Stimulated activated naive B cell treated with anti-CD40 and anti-IgM and Interleukin-4, amounts not matched to agents 10 μg/mL and 1 μg/mL and 100 μg/mL, for 72 hours (primary cell): ENCODE results near the gene CDK5RAP2.
"Not testable (repeated sequence)": the region's sequence is repeated elsewhere in the genome, so short reads cannot be mapped to it uniquely, and the experiment has no call there.

Experiments used
- ATAC-seq, 2 donors: fragments of 150-1000 bp; cut with Tn5 transposase; replicated peaks; 2 replicates each; pipeline ENCODE4 v1.10.0; 2021; ENCODE audit warnings: moderate library complexity in 1 of 2
- DNase-seq: peaks from one replicate; pipeline ENCODE4 v3.0.0; 2021
- H3K27ac Mint-ChIP-seq: one replicate; pipeline ENCODE4 v1.8.0; 2022; ENCODE audit warnings: mild to moderate bottlenecking, mixed read lengths
- H3K27me3 Mint-ChIP-seq, 2 donors: one replicate each; pipeline ENCODE4 v1.8.0; 2022; ENCODE audit warnings: mixed read lengths in 2 of 2
- H3K36me3 Mint-ChIP-seq, 2 donors: one replicate each; pipeline ENCODE4 v1.8.0; 2022; ENCODE audit warnings: mixed read lengths in 2 of 2, mild to moderate bottlenecking in 1 of 2
- H3K4me1 Mint-ChIP-seq, 2 donors: one replicate each; pipeline ENCODE4 v1.8.0; 2022; ENCODE audit warnings: mixed read lengths in 2 of 2, mild to moderate bottlenecking in 1 of 2
- H3K4me3 Mint-ChIP-seq, 2 donors: one replicate each; pipeline ENCODE4 v1.8.0; 2022; ENCODE audit warnings: mild to moderate bottlenecking in 2 of 2, mixed read lengths in 2 of 2, moderate library complexity in 1 of 2
- H3K9me3 Mint-ChIP-seq, 2 donors: one replicate each; pipeline ENCODE4 v1.8.0; 2022; ENCODE audit warnings: mixed read lengths in 2 of 2, mild to moderate bottlenecking in 1 of 2

The CDK5RAP2 gene

GRCh38 chr9:120571443-120572257 is 8.3 kb downstream of the CDK5RAP2 start:
- Mint-ChIP-seq H3K4me3 (no peak overlapping the region), H3K27ac (no peak overlapping the region), H3K9me3 (no peaks in the 10 kb centered on the region), H3K27me3 (no peaks in the 10 kb centered on the region), H3K4me1 (peaks cover 5 to 9% of the 10 kb centered on the region in 2 donors), H3K36me3 (peaks cover 15 to 45% of the 10 kb centered on the region in 2 donors)
- DNase-seq: no peak
- ATAC-seq: no peak

DNA sequence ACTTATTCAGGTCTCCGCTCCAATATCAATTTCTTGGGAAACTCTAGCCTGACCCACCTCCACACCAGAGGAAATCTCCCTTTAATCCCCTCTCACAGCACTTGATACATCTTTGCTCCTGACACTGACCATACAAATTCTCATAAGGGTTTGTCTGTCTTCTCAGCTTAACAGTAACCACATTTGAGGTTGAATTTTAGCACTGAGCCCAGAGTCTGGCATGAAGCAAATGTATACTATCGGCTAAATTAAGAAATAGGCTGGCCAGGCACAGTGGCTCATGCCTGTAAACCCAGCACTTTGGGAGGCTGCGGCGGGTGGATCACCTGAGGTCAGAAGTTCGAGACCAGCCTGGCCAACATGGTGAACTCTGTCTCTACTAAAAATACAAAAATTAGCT is 9.7 kb downstream of the CDK5RAP2 start:
- H3K4me3 Mint-ChIP-seq: no peak overlapping the region
- no peak overlapping the region for H3K27ac Mint-ChIP-seq
- H3K9me3 Mint-ChIP-seq: no peaks in the 10 kb centered on the region
- no peak for ATAC-seq
- no peaks in the 10 kb centered on the region for H3K27me3 Mint-ChIP-seq
- peaks cover 2 to 5% of the 10 kb centered on the region in 2 donors for H3K4me1 Mint-ChIP-seq
- DNase-seq: no peak
- H3K36me3 Mint-ChIP-seq: peaks cover 15 to 46% of the 10 kb centered on the region in 2 donors

GRCh38 chr9:120569556-120569955 is 10.4 kb downstream of the CDK5RAP2 start:
- Mint-ChIP-seq H3K36me3 (peaks cover 18 to 53% of the 10 kb centered on the region in 2 donors), H3K27me3 (no peaks in the 10 kb centered on the region)

DNA sequence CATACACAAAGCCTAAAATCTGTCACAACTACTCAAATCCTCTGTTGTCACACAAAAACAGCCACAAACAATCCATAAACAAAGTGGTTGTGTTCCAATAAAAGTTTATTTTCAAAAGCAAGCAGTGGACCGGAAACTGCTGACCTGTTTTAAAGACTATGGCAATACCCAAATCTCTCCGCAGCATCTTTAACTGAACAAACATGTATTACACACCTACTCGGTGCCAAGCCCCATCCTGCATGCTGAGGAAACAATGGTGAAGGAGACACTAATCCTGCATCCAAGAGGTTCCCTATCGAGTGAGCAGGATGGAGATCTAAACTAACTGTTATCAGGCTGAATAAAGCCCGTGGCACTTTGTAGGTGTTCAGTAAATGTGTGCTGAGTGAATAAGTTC is 11.2 kb downstream of the CDK5RAP2 start:
- Mint-ChIP-seq H3K4me3 (no peak overlapping the region), H3K4me1 (peaks cover 2 to 6% of the 10 kb centered on the region in 2 donors), H3K27me3 (no peaks in the 10 kb centered on the region), H3K36me3 (peaks cover 18 to 55% of the 10 kb centered on the region in 2 donors), H3K27ac (no peak overlapping the region), H3K9me3 (no peaks in the 10 kb centered on the region)
- ATAC-seq: no peak
- DNase-seq: no peak

More at GRCh38 chr9:120569556-120569955, 10.4 kb downstream of the CDK5RAP2 start:
- Mint-ChIP-seq H3K4me3 (no peak overlapping the region), H3K27ac (no peak overlapping the region), H3K4me1 (peaks cover 2 to 6% of the 10 kb centered on the region in 2 donors), H3K9me3 (no peaks in the 10 kb centered on the region)
- DNase-seq (no peak), ATAC-seq (no peak)

- Mint-ChIP-seq H3K27me3 (no peaks in the 10 kb centered on the region), H3K4me1 (peaks cover 5 to 6% of the 10 kb centered on the region in 2 donors), H3K27ac (no peak overlapping the region), H3K4me3 (no peak overlapping the region), H3K9me3 (no peaks in the 10 kb centered on the region), H3K36me3 (peaks cover 21 to 60% of the 10 kb centered on the region in 2 donors)
- ATAC-seq (no peak), DNase-seq (no peak)
Measured at GRCh38 chr9:120567874-120568273, 12.1 kb downstream of the CDK5RAP2 start.

- no peak overlapping the region for H3K27ac Mint-ChIP-seq
- peaks cover 29 to 66% of the 10 kb centered on the region in 2 donors for H3K36me3 Mint-ChIP-seq
- ATAC-seq (no peak), DNase-seq (no peak)
- H3K27me3 Mint-ChIP-seq: no peaks in the 10 kb centered on the region
- no peaks in the 10 kb centered on the region for H3K9me3 Mint-ChIP-seq
- no peak overlapping the region for H3K4me3 Mint-ChIP-seq
- peaks cover 6 to 8% of the 10 kb centered on the region in 2 donors for H3K4me1 Mint-ChIP-seq
Measured at GRCh38 chr9:120567081-120567480, 12.9 kb downstream of the CDK5RAP2 start.

- Mint-ChIP-seq H3K4me1 (peaks cover 6 to 11% of the 10 kb centered on the region in 2 donors), H3K9me3 (no peaks in the 10 kb centered on the region), H3K36me3 (peaks cover 36 to 64% of the 10 kb centered on the region in 2 donors), H3K4me3 (no peak overlapping the region), H3K27ac (no peak overlapping the region), H3K27me3 (no peaks in the 10 kb centered on the region)
- ATAC-seq (no peak), DNase-seq (no peak)
Measured at GRCh38 chr9:120564589-120564988, 15.4 kb downstream of the CDK5RAP2 start.

- H3K27me3 Mint-ChIP-seq: no peaks in the 10 kb centered on the region
- H3K4me3 Mint-ChIP-seq: no peak overlapping the region
- H3K4me1 Mint-ChIP-seq: peaks cover 6 to 14% of the 10 kb centered on the region in 2 donors
- H3K9me3 Mint-ChIP-seq: no peaks in the 10 kb centered on the region
- no peak for ATAC-seq
- H3K27ac Mint-ChIP-seq: no peak overlapping the region
- no peak for DNase-seq
- H3K36me3 Mint-ChIP-seq: peaks cover 34 to 59% of the 10 kb centered on the region in 2 donors
Measured at GRCh38 chr9:120562861-120563443, 17.0 kb downstream of the CDK5RAP2 start.

DNA sequence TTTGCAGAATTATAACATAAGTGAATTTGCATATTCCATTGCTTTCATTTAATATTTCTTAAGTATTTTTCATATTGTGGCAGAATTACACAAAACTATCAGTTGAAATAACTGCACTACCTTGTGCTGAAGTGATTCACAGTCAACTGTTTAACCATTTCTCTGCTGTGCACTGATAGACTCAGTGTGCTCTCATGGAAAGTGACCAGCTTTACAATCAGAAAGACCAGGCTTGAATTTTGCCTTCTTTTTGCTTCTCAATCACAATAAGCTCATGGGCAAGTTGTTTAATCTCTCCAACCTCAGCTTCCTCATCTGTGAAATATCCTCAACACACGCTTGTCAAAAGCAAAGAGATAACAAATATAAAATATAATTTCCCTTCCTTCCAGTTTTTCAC is 18.3 kb downstream of the CDK5RAP2 start:
- Mint-ChIP-seq H3K9me3 (no peaks in the 10 kb centered on the region), H3K4me3 (no peak overlapping the region), H3K36me3 (peaks cover 31 to 58% of the 10 kb centered on the region in 2 donors), H3K4me1 (peaks cover 13 to 17% of the 10 kb centered on the region in 2 donors), H3K27ac (no peak overlapping the region), H3K27me3 (no peaks in the 10 kb centered on the region)
- ATAC-seq (no peak), DNase-seq (no peak)

DNA sequence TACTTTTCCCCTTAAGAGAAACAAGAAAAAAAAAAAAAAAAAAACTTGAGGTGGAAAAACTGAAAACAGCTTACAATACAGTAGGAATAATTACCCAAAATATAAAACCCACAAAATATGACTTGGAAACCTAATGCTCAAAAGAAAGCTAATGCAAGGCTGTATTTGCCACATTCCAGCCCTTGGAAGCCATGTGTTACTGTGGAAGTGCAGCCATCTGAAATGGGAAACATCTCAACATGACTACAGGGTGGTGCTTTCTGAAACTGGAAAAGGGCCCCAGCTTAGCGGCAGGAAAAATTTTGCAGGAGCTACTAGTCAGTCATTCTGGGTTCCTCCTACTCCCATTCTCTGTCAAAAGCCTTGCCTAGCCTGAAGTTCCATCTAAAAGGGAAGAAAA is 20.4 kb downstream of the CDK5RAP2 start:
- Mint-ChIP-seq H3K4me3 (no peak overlapping the region), H3K27me3 (no peaks in the 10 kb centered on the region), H3K36me3 (peaks cover 33 to 50% of the 10 kb centered on the region in 2 donors), H3K4me1 (peaks cover 15 to 20% of the 10 kb centered on the region in 2 donors), H3K9me3 (no peaks in the 10 kb centered on the region), H3K27ac (no peak overlapping the region)
- DNase-seq (no peak), ATAC-seq (no peak)

- no peak overlapping the region for H3K27ac Mint-ChIP-seq
- peaks cover 33 to 49% of the 10 kb centered on the region in 2 donors for H3K36me3 Mint-ChIP-seq
- H3K4me1 Mint-ChIP-seq: peaks cover 15 to 20% of the 10 kb centered on the region in 2 donors
- ATAC-seq: no peak
- no peaks in the 10 kb centered on the region for H3K9me3 Mint-ChIP-seq
- no peak overlapping the region for H3K4me3 Mint-ChIP-seq
- no peak for DNase-seq
- no peaks in the 10 kb centered on the region for H3K27me3 Mint-ChIP-seq
Measured at GRCh38 chr9:120558454-120558853, 21.5 kb downstream of the CDK5RAP2 start.

GRCh38 chr9:120557205-120557604 is 22.8 kb downstream of the CDK5RAP2 start:
- H3K36me3 Mint-ChIP-seq: peaks cover 30 to 47% of the 10 kb centered on the region in 2 donors
- peaks cover 15% of the 10 kb centered on the region in 2 donors for H3K4me1 Mint-ChIP-seq
- H3K4me3 Mint-ChIP-seq: no peak overlapping the region
- DNase-seq: no peak
- no peaks in the 10 kb centered on the region for H3K9me3 Mint-ChIP-seq
- H3K27me3 Mint-ChIP-seq: no peaks in the 10 kb centered on the region
- H3K27ac Mint-ChIP-seq: no peak overlapping the region
- ATAC-seq: no peak

DNA sequence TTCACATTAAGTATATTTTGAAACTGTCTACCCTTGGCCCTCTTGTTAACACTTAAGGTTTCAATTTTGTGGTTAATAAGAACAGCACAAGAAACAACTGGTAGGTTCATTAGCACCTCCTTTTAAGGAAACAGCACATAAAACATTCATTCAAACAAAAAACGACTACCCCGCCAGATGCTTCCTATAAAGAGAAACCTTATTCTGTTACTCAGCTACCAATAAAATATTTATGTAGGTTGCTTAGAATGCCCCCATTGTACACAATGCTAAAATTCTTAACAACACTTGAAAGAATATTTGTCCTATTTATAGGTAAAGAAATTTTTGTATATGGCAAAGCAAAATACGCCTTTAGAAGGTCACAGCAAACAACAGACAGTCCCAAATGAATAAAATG is 23.2 kb downstream of the CDK5RAP2 start:
- DNase-seq (no peak), ATAC-seq (no peak)
- no peak overlapping the region for H3K4me3 Mint-ChIP-seq
- H3K27me3 Mint-ChIP-seq: no peaks in the 10 kb centered on the region
- no peak overlapping the region for H3K27ac Mint-ChIP-seq
- H3K9me3 Mint-ChIP-seq: no peaks in the 10 kb centered on the region
- H3K4me1 Mint-ChIP-seq: peaks cover 15% of the 10 kb centered on the region in 2 donors
- peaks cover 28 to 48% of the 10 kb centered on the region in 2 donors for H3K36me3 Mint-ChIP-seq

DNA sequence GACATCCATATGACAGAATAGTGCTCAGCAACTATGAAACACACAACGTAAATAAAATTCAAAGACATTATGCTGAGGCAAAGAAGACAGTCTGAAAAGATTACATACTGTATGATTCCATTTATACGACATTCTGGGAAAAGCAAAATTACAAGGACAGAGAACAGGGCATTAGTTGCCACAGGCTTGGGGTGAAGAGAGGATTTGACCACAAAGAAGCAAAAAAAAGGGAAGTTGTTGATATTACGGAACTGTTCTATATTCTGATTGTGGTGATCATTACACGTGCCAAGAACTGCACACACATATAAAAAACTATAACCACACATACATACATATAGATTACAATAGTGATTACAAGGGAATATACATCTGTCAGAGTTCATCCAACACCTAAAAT is 24.1 kb downstream of the CDK5RAP2 start:
- Mint-ChIP-seq H3K9me3 (no peaks in the 10 kb centered on the region), H3K27me3 (no peaks in the 10 kb centered on the region), H3K36me3 (peaks cover 32 to 54% of the 10 kb centered on the region in 2 donors), H3K4me3 (no peak overlapping the region), H3K27ac (no peak overlapping the region), H3K4me1 (peaks cover 15% of the 10 kb centered on the region in 2 donors)
- DNase-seq (no peak), ATAC-seq (peak; percentile 74 to 82)

DNA sequence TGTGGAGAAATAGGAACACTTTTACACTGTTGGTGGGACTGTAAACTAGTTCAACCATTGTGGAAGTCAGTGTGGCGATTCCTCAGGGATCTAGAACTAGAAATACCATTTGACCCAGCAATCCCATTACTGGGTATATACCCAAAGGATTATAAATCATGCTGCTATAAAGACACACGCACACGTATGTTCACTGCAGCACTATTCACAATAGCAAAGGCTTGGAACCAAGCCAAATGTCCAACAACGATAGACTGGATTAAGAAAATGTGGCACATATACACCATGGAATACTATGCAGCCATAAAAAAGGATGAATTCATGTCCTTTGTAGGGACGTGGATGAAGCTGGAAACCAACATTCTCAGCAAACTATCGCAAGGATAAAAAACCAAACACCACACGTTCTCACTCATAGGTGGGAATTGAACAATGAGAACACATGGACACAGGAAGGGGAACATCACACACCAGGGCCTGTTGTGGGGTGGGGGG is 27.7 kb downstream of the CDK5RAP2 start:
- Mint-ChIP-seq H3K36me3 (peaks cover 28 to 47% of the 10 kb centered on the region in 2 donors), H3K4me1 (peaks cover 8 to 14% of the 10 kb centered on the region in 2 donors)
- DNase-seq, ATAC-seq, H3K27ac Mint-ChIP-seq, H3K27me3 Mint-ChIP-seq, H3K9me3 Mint-ChIP-seq, H3K4me3 Mint-ChIP-seq: not testable (repeated sequence)
